Endothelial cell of hepatic sinusoid (primary cell): ENCODE results near the gene SKIDA1.

Experiments used
- in situ Hi-C: cut with HindIII; loops from 2 replicates; pipeline ENCODE4 v1.10.0; 2017; ENCODE audit warnings: low sequenced_read_pairs

The SKIDA1 gene

GRCh38 chr10:21488246-21488956 is 37.1 kb downstream of the SKIDA1 start:
- in situ Hi-C loops = loop anchor here (5.0 to 25.0 kb wide), 2 partner anchors 39 to 201 kb away; partner anchors contain the start of gene SKIDA1

- in situ Hi-C loops = loop anchor here (5.0 to 25.0 kb wide), 2 partner anchors 40 to 200 kb away; partner anchors contain the start of gene SKIDA1
Measured at GRCh38 chr10:21487416-21488180, 37.9 kb downstream of the SKIDA1 start.

- in situ Hi-C loops = loop anchor here (25.0 kb wide), 1 partner anchor 196 kb away; no protein-coding TSS in a partner anchor
Measured at GRCh38 chr10:21482821-21483220, 42.7 kb downstream of the SKIDA1 start.

- in situ Hi-C loops = loop anchor here (25.0 kb wide), 1 partner anchor 194 kb away; no protein-coding TSS in a partner anchor
Measured at GRCh38 chr10:21481407-21481806, 44.1 kb downstream of the SKIDA1 start.

- in situ Hi-C loops = loop anchor here (25.0 kb wide), 1 partner anchor 192 kb away; no protein-coding TSS in a partner anchor
Measured at GRCh38 chr10:21479570-21480315, 45.7 kb downstream of the SKIDA1 start.

GRCh38 chr10:21475393-21475792 is 50.1 kb downstream of the SKIDA1 start:
- in situ Hi-C loops = loop anchor here (25.0 kb wide), 1 partner anchor 188 kb away; no protein-coding TSS in a partner anchor

- in situ Hi-C loops = no loop called here
Measured at GRCh38 chr10:21473541-21473940, 51.9 kb downstream of the SKIDA1 start.

- in situ Hi-C loops = no loop called here
Measured at GRCh38 chr10:21473135-21473534, 52.3 kb downstream of the SKIDA1 start.

GRCh38 chr10:21468086-21468485 is 57.4 kb downstream of the SKIDA1 start:
- in situ Hi-C loops = no loop called here

GRCh38 chr10:21467633-21468032 is 57.8 kb downstream of the SKIDA1 start:
- in situ Hi-C loops = no loop called here

- in situ Hi-C loops = no loop called here
Measured at GRCh38 chr10:21464134-21464533, 61.3 kb downstream of the SKIDA1 start.
